Embryonic facial prominence (tissue), 1 donor: Measurements from ENCODE around the gene GREM2.
A peak's percentile ranks its signal among the peaks of the same experiment; 100 is the strongest.

Source experiments
- DNase-seq: peaks from one replicate; pipeline ENCODE4 v3.0.0-alpha.2; 2016; ENCODE audit errors: extremely low spot score

GREM2 gene

GRCh38 chr1:240610636-240611035 lies 1.3 kb downstream of the GREM2 start:
- no peak for DNase-seq

DNA sequence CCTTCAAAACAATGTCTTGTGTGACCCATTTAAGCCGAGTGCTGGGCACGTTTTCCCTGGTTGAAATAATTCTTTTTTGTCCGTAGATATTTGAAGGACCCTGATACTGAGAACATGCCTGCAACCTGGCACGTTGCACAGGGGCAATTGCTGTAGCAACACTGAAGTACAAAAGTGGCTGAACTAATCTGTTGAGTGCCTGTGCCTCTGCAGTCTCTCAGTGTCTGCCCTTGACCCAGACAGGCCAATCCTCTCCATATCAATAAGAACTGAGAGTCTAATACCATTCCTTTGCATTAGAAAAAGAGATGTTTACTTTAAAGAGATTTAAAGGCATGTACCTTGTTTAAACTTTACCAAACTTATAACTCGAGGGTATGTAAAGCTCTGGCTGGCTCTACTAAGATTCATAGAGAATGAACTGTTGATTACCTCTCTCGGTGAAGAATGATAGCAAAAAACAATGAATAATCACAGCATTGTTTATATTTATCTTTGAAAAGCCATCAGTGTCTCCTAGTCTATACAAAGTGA lies 2.4 kb downstream of the GREM2 start:
- DNase-seq, result no peak

DNA sequence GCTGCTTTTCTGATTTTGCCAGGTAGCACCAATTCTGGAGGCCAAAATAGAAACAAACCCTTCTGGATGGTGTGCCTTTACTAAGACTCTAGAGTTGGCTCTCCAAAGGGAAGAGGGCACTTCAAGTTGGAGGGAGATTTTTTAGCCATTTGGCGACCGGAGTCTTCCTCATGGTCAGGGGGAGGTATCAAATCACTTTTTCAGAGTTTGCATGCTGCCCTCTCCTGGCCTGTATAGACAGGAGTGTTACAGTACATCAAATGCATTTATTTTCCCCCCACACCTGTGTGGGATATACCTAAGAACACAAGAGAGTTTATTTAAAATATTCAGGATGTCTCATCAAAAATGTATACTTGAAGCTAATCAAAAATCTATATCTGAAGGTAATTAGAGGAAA lies 3.2 kb downstream of the GREM2 start:
- DNase-seq, result no peak

DNA sequence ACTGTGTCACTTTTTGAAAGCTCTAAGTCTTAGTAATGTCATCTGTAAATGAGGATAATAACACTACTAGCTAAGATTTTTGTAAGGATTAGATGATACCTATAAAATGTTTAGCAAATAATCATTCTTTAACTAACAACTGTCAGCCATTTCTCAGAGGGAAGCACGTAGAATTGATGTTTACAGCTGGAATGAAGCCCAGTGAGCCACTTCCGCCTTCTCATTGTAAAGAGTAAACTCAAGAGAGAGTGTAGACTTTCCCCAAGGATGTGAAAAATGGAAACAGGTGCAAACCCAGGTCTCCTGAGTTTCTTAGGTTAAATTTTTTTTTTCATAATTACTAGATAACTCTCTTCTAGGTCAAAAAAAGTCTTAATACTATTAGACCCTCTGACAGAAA lies 4.9 kb downstream of the GREM2 start:
- no peak for DNase-seq

DNA sequence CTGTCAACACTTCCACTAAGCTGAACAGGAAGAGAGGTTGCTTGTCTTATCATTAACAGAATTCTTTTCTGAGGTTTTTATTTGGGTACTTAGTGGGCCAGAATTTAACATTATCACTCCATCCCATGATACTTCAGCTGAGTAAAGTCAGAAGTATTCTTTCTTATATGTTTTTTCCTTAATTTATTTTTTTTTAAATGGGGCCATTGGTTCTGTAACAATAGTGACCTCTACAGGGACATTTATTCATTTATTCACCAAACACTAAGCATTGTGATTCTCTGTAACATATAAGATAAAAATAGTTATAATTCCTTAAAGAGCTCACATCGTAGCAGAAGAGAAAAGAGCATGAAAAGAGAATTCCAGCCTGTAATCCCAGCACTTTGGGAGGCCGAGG lies 9.8 kb downstream of the GREM2 start:
- DNase-seq, result no peak

DNA sequence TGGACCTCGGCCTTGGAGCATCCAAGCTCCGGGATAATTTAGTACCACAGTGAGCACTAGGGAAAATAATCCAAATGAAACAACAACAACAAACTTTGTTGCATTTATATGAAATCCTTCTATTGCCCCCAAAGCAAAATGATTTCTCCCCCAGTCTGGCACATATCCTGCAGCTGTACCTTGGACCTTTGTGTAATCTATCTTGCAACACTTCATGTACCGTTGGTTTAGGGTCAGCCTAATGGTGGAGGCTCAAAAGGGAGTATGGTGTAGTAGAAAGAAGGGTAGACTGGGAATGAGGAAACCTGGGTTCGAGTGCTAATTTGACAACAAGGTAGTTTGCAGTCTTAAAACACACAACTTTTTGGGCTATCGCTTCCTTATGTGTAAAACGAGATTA lies 12.1 kb downstream of the GREM2 start:
- DNase-seq, result no peak

DNA sequence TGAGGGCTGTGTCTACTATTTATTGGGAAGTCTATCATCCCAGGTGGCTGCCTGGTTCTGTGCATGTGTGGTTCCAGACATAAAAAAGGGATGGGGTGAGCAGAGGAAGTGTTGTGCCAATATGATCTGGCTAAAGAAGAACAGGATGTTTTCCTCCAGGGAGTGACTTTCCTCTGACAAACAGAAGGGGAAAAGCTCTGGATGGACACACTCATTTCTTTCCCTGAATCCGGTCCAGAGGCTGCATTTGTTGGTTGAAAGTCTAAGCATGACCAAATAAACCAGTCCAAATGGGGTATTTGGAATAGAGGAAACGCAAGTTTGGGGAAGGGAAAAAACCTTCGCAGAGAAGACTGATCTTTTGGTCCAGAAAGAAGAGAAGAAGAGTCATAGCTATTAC lies 12.7 kb downstream of the GREM2 start:
- DNase-seq, result no peak

DNA sequence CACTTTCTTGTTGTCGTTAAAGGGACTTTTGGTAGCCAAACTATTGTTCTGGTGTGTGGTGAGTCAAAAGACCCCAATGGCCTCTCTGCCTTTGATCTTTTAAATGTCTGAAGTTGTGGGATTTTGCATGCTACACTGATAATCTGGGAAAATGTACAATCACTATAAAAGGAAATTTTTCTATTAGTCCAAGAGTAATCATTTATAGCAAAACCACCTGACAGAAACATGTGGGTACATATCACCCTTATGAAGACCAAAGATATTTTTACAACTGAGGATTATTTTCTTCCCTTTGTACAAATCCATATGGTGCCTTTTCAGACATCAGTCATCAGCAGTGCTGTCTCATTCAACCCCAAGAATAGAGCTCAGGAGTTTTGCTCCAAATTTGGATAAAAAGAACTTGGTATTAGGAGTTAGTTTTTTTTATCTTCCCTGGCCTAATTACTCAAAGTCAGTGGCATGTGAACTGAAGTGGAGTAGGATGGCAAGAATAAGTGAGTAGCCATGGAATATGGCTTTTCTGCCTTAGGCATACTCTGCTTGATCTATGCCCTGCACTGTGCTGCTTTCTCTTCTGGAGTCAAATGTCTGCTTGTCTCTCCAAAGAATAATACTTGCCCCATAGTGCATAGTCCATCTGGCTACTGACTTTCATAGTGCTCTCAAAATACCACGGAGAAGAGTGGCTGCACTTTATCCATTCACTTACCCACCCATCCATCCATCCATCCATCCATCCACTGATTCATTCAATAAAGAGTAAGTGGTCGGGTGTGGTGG lies 13.5 kb downstream of the GREM2 start:
- DNase-seq, result no peak

- no peak for DNase-seq
Measured at GRCh38 chr1:240597153-240597745, 14.7 kb downstream of the GREM2 start.

GRCh38 chr1:240595476-240595875 lies 16.5 kb downstream of the GREM2 start:
- DNase-seq, result no peak

DNA sequence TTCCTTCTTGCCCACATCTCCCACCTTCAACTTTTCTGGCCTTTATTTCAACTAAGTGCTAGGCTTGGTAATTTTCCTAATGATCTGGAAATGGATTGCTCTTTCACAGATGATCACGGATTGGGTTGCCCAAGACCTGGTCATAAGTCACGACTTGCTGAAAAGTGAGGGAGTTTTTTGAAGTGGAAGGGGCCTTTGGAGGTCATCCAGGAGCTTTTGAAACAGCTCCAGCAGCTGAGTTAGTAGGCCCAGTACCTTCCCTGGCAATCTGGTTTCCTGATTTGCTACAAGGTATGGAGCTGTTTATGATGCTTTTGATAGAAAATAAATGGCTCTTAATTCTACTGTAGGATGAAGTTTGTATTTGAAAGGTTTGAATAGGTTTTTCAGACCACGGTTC lies 20.4 kb downstream of the GREM2 start:
- no peak for DNase-seq

GRCh38 chr1:240591078-240591477 lies 20.9 kb downstream of the GREM2 start:
- no peak for DNase-seq

DNA sequence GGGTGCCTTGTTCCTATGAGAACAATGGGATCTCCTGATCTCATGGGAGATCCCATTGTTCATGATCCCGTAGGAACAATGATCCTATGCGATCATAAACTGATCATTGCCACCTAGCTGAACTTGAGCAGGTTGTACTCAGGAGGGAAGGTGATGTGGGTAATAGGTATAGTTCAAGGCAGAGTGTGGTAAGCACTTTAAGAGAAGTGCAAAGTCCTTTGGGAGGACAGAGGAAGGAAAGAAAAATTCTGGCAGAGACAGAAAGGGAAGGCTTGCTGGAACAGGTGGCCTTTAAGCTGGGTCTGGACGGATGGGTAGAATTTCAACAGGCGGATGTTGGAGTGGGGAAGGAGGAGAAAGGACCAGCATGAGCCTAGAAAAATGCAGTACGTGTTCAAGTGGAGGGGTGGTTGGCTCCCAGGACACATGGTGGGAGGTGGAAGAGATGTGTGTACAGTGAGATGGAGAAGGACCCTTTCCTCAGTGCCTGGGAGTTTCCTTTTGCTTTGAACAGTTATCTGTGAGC lies 22.3 kb downstream of the GREM2 start:
- no peak for DNase-seq

DNA sequence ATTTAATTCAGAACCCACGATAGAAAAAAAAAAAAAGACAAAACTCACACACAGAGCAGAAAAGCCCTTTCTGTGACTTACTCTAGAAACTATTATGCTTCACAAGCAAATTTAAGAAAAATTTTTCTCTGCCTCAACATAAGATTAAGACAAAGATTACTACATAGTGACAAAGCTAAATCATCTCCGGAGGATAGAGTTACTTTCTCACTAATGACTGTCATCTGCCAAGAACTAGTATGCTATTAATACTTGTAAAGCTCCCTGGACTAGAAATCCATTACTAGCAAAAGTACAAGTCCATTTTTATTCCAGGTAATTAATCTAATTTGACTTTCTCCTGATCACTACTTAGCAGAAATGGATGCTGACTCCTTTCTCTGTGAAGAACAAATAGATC lies 25.9 kb downstream of the GREM2 start:
- no peak for DNase-seq

GRCh38 chr1:240582953-240583352 lies 29.0 kb downstream of the GREM2 start:
- DNase-seq, result no peak

DNA sequence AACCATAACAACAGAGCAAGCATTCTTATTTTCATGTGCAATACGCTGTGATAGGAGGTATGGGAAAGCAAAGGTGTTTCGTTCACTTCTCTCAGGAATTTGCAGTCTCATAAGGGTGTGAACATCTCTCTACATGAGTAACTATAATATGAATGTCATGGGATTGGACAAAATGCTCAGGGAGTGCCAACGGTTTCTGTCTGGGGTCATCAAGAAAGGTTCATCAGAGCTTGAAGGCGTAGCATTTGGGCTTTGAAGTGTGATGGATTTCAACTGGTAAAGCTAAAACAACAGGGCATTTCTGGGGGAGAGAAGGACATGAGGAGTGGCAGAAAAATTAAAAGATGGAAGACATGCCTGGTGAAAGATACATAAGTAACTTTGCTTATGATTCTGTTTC lies 32.4 kb downstream of the GREM2 start:
- no peak for DNase-seq

- no peak for DNase-seq
Measured at GRCh38 chr1:240577095-240577494, 34.9 kb downstream of the GREM2 start.

DNA sequence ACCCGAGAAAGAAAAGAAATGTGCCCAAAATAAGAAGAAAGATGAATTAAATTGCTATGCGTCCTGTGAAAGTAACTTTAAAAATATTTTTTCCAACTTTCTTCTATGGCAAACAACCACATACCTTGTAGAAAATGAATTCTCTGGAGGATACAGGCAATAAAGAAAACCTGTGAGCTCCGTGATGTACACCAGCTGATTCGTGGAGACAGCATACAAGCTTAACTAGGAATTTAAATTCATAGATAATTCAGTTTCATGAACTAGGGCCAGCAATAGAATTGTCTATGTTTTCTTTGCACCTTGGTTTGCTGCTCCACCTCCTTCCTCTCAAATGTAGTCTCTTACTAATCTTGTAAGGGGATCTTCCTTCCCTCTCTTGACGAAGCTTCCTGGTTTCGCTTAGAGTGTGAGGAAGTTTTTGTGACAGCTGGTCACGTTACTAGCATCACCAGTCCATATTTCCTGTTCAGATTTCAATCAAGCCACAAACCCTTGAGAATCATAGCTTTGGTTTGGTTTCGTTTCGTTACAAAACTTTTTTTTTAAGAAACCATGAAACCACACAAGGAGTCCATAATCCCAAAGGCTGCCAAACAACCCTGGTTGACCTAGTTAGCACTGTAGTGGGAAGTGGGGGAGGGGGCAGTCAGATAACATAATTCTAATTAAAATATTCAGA lies 35.8 kb downstream of the GREM2 start:
- DNase-seq, result peak; percentile 25

DNA sequence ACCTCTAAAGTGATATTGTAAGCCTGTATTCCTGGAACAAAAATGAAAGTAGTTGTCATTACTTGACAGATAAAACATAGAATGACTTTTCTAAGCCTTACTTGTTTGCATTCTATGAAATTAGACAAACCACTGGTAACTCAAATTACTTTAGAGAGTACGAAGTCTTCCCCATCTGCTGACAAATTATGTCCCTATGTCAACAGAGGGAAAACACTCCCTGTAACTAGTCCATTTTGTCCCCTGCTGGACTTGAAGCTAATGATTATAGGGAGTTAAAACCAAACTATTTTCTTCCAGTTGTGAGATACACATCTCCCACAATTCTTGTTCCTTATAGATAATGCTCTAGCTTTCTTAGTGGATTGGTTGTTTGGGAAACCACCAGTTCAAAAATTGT lies 39.6 kb downstream of the GREM2 start:
- no peak for DNase-seq

DNA sequence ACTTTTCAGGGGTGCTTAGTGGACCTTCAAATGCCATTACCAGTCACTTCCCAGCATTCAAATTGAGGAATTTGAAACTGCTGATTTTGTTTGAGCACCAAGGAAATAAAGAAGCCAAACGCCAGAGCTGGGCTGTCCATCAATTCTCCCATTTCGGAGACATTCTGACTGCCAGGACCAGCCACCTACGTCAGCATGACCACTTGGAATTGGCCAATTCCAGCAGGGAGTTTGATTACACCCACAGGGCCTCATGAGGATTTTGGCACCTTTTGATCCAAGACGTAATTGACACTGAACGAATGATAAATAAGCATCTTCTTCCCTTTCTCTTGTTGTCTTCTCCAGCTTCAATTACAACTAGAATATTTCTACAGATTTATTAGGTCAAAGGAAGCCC lies 40.2 kb downstream of the GREM2 start:
- no peak for DNase-seq

- DNase-seq, result no peak
Measured at GRCh38 chr1:240567066-240567465, 44.9 kb downstream of the GREM2 start.

GRCh38 chr1:240562779-240563178 lies 49.2 kb downstream of the GREM2 start:
- DNase-seq, result no peak
